B cell (primary cell): ENCODE measurements around the gene ZNF827. TPM values are rescaled to one million over a fixed set of nuclear protein-coding genes. Genes with fewer than 3 reads are reported as not detected.

Experiments
- ATAC-seq: fragments of 200-7000 bp; cut with Tn5 transposase; one replicate; pipeline ENCODE4 v1.10.0; 2021; ENCODE audit warnings: low read depth, mild to moderate bottlenecking, moderate number of reproducible peaks, moderate library complexity
- CTCF ChIA-PET: fragments of 350-600 bp; sonication (Branson Sonifier 250); formaldehyde crosslinking; loops from one replicate; lab custom pipeline; 2021; ENCODE audit warnings: antibody characterized with exemption, inconsistent platforms; lab: Charles Lee
- POLR2A ChIA-PET: fragments of 350-600 bp; sonication (Branson Sonifier 250); formaldehyde crosslinking; loops from one replicate; lab custom pipeline; 2021; ENCODE audit warnings: antibody characterized with exemption; lab: Charles Lee
- DNase-seq: peaks from one replicate; pipeline ENCODE4 v3.0.0; 2013
- H2AFZ ChIP-seq: 2 replicates; pipeline ENCODE4 v1.6.1; 2012; ENCODE audit warnings: mild to moderate bottlenecking, low read depth, low read length; ENCODE audit not compliant: insufficient read depth, poor library complexity, severe bottlenecking
- H3K27ac ChIP-seq, 2 donors: 1 replicate in 1 of 2; 2 replicates in 1 of 2; pipeline ENCODE4 v1.5.1; 2012 to 2013; ENCODE audit warnings: low read length in 2 of 2, mild to moderate bottlenecking in 2 of 2, moderate library complexity in 1 of 2
- H3K27me3 ChIP-seq, 4 experiments: fragments of 200-600 bp in 1 of 4; sonication (generic) in 1 of 4; replicated peaks in 1 of 4; 1 replicate in 2 of 4; 2 replicates in 2 of 4; pipeline versions ENCODE4 v1.6.1 to v1.7.0; 2013 to 2016; ENCODE audit warnings: low read length in 3 of 4, mild to moderate bottlenecking in 2 of 4, mixed read lengths in 1 of 4, moderate library complexity in 1 of 4; ENCODE audit not compliant: insufficient read depth in 4 of 4, control insufficient read depth in 3 of 4; ENCODE audit errors: control extremely low read depth in 1 of 4
- H3K36me3 ChIP-seq, 2 experiments: replicated peaks in 1 of 2; 1 replicate in 1 of 2; 2 replicates in 1 of 2; pipeline versions ENCODE4 v1.6.1 to v1.7.1; 2013; ENCODE audit warnings: low read length in 1 of 2; ENCODE audit not compliant: insufficient read depth in 2 of 2, control insufficient read depth in 1 of 2; ENCODE audit errors: control extremely low read depth in 1 of 2, extremely low read depth in 1 of 2
- H3K4me1 ChIP-seq, 2 donors: fragments of 200-600 bp in 1 of 2; sonication (generic) in 1 of 2; 1 replicate in 1 of 2; 2 replicates in 1 of 2; pipeline versions ENCODE4 v1.5.1 to v1.6.1; 2013 to 2017; ENCODE audit warnings: low read length in 2 of 2; ENCODE audit not compliant: control insufficient read depth in 2 of 2, insufficient read depth in 2 of 2
- H3K4me2 ChIP-seq: replicated peaks from 2 replicates; pipeline ENCODE3; 2012; ENCODE audit warnings: mild to moderate bottlenecking, low read depth, low read length; ENCODE audit not compliant: poor library complexity, severe bottlenecking
- H3K4me3 ChIP-seq, 5 experiments: fragments of 200-600 bp in 1 of 5; sonication (generic) in 1 of 5; 1 replicate in 3 of 5; 2 replicates in 2 of 5; pipeline versions ENCODE4 v1.5.1 to v1.7.0; 2011 to 2016; ENCODE audit warnings: low read length in 4 of 5, mild to moderate bottlenecking in 4 of 5, low read depth in 2 of 5, control low read depth in 1 of 5, moderate library complexity in 1 of 5; ENCODE audit not compliant: insufficient read depth in 1 of 5; ENCODE audit errors: control extremely low read depth in 1 of 5, extremely low read depth in 1 of 5
- H3K79me2 ChIP-seq: fragments of 200-600 bp; sonication (generic); one replicate; pipeline ENCODE4 v1.6.0; 2016; ENCODE audit warnings: low read length; ENCODE audit not compliant: control insufficient read depth, insufficient read depth
- H3K9ac ChIP-seq: fragments of 200-600 bp; sonication (generic); 2 replicates; pipeline ENCODE4 v1.6.1; 2017; ENCODE audit warnings: mild to moderate bottlenecking, low read length, moderate library complexity
- H3K9me3 ChIP-seq, 3 donors: one replicate each; pipeline versions ENCODE4 v1.6.1 to v1.7.1; 2013; ENCODE audit warnings: low read length in 2 of 3; ENCODE audit not compliant: control insufficient read depth in 2 of 3, insufficient read depth in 1 of 3; ENCODE audit errors: control extremely low read depth in 1 of 3
- H4K20me1 ChIP-seq: 2 replicates; pipeline ENCODE4 v1.6.0; 2012; ENCODE audit warnings: mild to moderate bottlenecking, low read length; ENCODE audit not compliant: insufficient read depth, control insufficient read depth, poor library complexity, severe bottlenecking
- H3K27ac Mint-ChIP-seq: one replicate; pipeline ENCODE4 v1.8.0; 2021; ENCODE audit warnings: mixed read lengths
- H3K27me3 Mint-ChIP-seq: one replicate; pipeline ENCODE4 v1.8.0; 2021; ENCODE audit warnings: mixed read lengths
- H3K4me1 Mint-ChIP-seq: one replicate; pipeline ENCODE4 v1.8.0; 2021; ENCODE audit warnings: mixed read lengths
- H3K4me3 Mint-ChIP-seq: one replicate; pipeline ENCODE4 v1.8.0; 2021; ENCODE audit warnings: mixed read lengths
- H3K9me3 Mint-ChIP-seq: one replicate; pipeline ENCODE4 v1.8.0; 2022; ENCODE audit warnings: mixed read lengths; ENCODE audit not compliant: insufficient read depth
- EZH2 ChIP-seq: IDR thresholded peaks from 2 replicates; pipeline ENCODE4 v1.6.1; 2012; ENCODE audit warnings: borderline replicate concordance, low read depth, mild to moderate bottlenecking, moderate library complexity, low read length; ENCODE audit not compliant: insufficient read depth, poor library complexity, severe bottlenecking
- WGBS: methylation state at CpG from one replicate; pipeline ENCODE4 v1.1.5; 2013; ENCODE audit warnings: missing lambda C conversion rate; ENCODE audit not compliant: insufficient coverage; 5-methylcytosine and 5-hydroxymethylcytosine counted together
- intact Hi-C: fragments of 100-400 bp; cut with micrococcal nuclease; formaldehyde crosslinking; loops from one replicate; pipeline ENCODE4 v1.10.0; 2022
- polyA plus RNA-seq: library from polyadenylated mRNA; depleted of rRNA; stranded (reverse); fragments of >200 nt; gene quantifications from 2 replicates; pipeline ENCODE4 v1.2.3, GENCODE V29; 2012
- total RNA-seq, 2 donors: library from RNA; stranded (reverse); fragments of 120-200 nt in 1 of 2; gene quantifications; 1 replicate in 1 of 2; 2 replicates in 1 of 2; pipeline versions ENCODE4 v1.2.3 to v1.2.4, GENCODE V29; 2013 to 2022
- TF ChIP-seq, protein P1 (sequence below): fragments of 200-600 bp; IDR thresholded peaks from one replicate; pipeline ENCODE4 v1.8.0; 2022; ENCODE audit warnings: antibody characterized with exemption, mild to moderate bottlenecking

ZNF827 gene
- total and polyA plus RNA-seq, 2 donors (not counting 1 experiment from before 2014, with no cell fraction given): 20.6 to 30.1 TPM

DNA sequence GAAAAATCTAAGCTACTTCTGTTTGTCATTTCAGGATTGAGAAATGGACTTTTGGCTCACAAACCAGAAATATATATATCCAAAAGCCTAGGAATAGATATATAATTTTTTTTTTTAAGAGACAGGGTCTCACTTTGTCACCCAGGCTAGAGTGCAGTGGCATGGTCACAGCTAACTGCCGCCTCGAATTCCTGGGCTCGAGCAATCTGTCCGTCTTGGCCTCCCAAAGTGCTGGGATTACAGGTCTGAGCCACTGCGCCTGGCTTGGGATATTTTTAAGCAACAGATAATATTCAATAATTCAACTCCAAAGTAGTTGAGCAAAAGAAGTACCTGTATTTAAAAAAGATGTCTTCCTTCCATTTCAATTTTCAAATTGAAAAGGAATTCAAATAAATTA lies 146.2 kb downstream of the ZNF827 start:
- H2AFZ ChIP-seq: no peak overlapping the region
- H3K4me1 ChIP-seq: no peaks in the 10 kb centered on the region
- DNase-seq (no peak), ATAC-seq (no peak)
- POLR2A ChIA-PET: no interaction called here
- H3K27me3 ChIP-seq: no peaks in the 10 kb centered on the region
- H3K36me3 ChIP-seq: peaks cover 0 to 5% of the 10 kb centered on the region in 2 experiments
- CTCF ChIA-PET: no interaction called here
- no peaks in the 10 kb centered on the region for H3K4me1 Mint-ChIP-seq
- H3K79me2 ChIP-seq: no peaks in the 10 kb centered on the region
- no peaks in the 10 kb centered on the region for H4K20me1 ChIP-seq
- H3K27me3 Mint-ChIP-seq: no peaks in the 10 kb centered on the region
- H3K27ac ChIP-seq: no peak overlapping the region
- intact Hi-C loops: no loop called here
- H3K4me2 ChIP-seq: no peak overlapping the region
- no peak overlapping the region for H3K9ac ChIP-seq
- TF ChIP-seq, protein P1, sequence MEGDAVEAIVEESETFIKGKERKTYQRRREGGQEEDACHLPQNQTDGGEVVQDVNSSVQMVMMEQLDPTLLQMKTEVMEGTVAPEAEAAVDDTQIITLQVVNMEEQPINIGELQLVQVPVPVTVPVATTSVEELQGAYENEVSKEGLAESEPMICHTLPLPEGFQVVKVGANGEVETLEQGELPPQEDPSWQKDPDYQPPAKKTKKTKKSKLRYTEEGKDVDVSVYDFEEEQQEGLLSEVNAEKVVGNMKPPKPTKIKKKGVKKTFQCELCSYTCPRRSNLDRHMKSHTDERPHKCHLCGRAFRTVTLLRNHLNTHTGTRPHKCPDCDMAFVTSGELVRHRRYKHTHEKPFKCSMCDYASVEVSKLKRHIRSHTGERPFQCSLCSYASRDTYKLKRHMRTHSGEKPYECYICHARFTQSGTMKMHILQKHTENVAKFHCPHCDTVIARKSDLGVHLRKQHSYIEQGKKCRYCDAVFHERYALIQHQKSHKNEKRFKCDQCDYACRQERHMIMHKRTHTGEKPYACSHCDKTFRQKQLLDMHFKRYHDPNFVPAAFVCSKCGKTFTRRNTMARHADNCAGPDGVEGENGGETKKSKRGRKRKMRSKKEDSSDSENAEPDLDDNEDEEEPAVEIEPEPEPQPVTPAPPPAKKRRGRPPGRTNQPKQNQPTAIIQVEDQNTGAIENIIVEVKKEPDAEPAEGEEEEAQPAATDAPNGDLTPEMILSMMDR: no peak
- no peak for TF ChIP-seq EZH2
- H3K4me3 Mint-ChIP-seq: no peak overlapping the region
- H3K4me3 ChIP-seq: no peak overlapping the region
- no peak overlapping the region for H3K27ac Mint-ChIP-seq
- no peaks in the 10 kb centered on the region for H3K9me3 Mint-ChIP-seq
- H3K9me3 ChIP-seq: no peaks in the 10 kb centered on the region
- WGBS: 90% methylated on average over 4 of the region's 5 CpGs

DNA sequence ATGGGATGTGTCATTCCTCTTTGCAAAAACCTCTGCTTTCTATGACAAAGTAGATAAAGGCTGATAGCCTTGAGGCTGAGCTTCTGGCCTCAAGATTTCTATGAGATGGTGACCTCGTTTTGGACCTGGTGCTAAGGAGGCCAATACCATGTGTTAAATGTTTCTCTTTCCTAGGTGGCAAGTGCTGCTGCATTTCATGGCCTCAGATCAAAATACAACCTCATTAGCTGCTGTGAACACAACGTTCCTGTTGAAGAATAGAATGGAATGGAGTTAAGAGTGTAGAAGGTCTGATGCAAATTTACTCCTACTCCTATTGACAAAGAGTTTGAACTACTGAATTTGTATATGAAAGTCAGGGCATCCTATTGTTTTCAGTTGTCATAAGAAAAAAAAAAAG lies 146.6 kb downstream of the ZNF827 start:
- H3K4me1 ChIP-seq: no peaks in the 10 kb centered on the region
- no peak overlapping the region for H3K4me2 ChIP-seq
- Mint-ChIP-seq H3K27me3 (no peaks in the 10 kb centered on the region), H3K4me3 (no peak overlapping the region), H3K27ac (no peak overlapping the region), H3K9me3 (no peaks in the 10 kb centered on the region), H3K4me1 (no peaks in the 10 kb centered on the region)
- no peaks in the 10 kb centered on the region for H3K79me2 ChIP-seq
- no peak overlapping the region for H3K27ac ChIP-seq
- ChIA-PET CTCF (no interaction called here), POLR2A (no interaction called here)
- no peak for DNase-seq
- intact Hi-C loops: no loop called here
- no peaks in the 10 kb centered on the region for H3K27me3 ChIP-seq
- H3K36me3 ChIP-seq: peaks cover 0 to 5% of the 10 kb centered on the region in 2 experiments
- TF ChIP-seq EZH2: no peak
- TF ChIP-seq, protein P1: no peak
- H3K9ac ChIP-seq: no peak overlapping the region
- WGBS: 100% methylated on average over 1 of the region's 2 CpGs
- H3K9me3 ChIP-seq: no peaks in the 10 kb centered on the region
- no peaks in the 10 kb centered on the region for H4K20me1 ChIP-seq
- ATAC-seq: no peak
- H3K4me3 ChIP-seq: no peak overlapping the region
- H2AFZ ChIP-seq: no peak overlapping the region
